Body of pancreas (tissue), 4 donors: ENCODE data around the gene ESPN.

Source experiments
- CTCF ChIP-seq, 7 experiments: fragments of 450-650 bp in 4 of 7; fragments of 200-600 bp in 3 of 7; sonication (generic) in 3 of 7; IDR thresholded peaks; one replicate each; pipeline ENCODE4 v1.5.1; 2016 to 2019; ENCODE audit warnings: antibody characterized with exemption in 7 of 7
- POLR2A ChIP-seq, 3 donors: fragments of 450-650 bp; IDR thresholded peaks; one replicate each; pipeline ENCODE4 v1.6.1; 2016; ENCODE audit warnings: antibody characterized with exemption in 3 of 3, mild to moderate bottlenecking in 2 of 3

GRCh38 chr1:6467224-6467623, 42.6 kb downstream of the ESPN start:
- TF ChIP-seq CTCF (IDR thresholded peaks at IDR 0.05) (no peak), POLR2A (IDR thresholded peaks at IDR 0.05) (no peak)
